GM18861 (cell line): Measurements from ENCODE around the gene RYR1.
"Not testable (repeated sequence)": the region's sequence is repeated elsewhere in the genome, so short reads cannot be mapped to it uniquely, and the experiment has no call there.

Source experiments
- ATAC-seq: cut with Tn5 transposase; IDR thresholded peaks from one replicate; pipeline ENCODE4 v1.9.1; 2021; ENCODE audit not compliant: unreplicated experiment

Gene RYR1

DNA sequence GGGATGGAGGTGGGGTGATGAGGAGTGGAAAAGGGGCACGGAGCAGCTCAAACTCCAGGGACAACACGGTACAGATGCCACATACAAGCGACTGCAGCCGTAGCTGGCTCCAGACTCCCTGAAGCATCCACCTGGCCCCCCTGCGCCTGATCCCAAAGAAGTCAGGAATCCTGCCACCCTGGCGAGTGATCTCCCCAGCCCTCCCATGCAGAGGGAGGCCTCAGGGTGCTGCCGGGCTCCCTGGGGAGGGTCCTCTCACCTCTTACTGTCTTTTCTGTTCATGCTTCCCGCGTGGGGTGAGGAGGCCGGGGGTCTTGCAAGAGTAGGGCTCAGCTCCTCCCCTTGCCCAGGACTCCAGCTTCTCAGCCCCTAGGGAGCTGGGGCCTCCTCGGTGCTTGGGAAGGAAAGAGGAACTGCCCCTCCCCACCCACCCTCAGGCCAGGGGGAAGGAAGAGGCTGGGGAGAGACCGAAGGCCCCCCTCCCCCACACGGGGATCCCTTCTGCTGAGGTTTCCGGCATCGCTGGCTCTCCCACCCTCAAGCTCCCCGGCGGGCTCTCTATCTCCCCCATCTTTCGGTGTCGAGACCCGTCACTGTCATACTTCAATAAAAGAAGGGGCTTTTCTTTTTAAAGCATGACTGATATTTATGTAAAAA lies 7.6 kb upstream of the RYR1 start, which contains the start of gene RASGRP4:
RASGRP4 (minus strand) TSS at position 410 of the 657 bp plus-strand sequence; CDS start at position 282, 128 bp downstream.
- ATAC-seq: no peak

GRCh38 chr19:38427035-38427677 lies 6.3 kb upstream of the RYR1 start:
- not testable (repeated sequence) for ATAC-seq

DNA sequence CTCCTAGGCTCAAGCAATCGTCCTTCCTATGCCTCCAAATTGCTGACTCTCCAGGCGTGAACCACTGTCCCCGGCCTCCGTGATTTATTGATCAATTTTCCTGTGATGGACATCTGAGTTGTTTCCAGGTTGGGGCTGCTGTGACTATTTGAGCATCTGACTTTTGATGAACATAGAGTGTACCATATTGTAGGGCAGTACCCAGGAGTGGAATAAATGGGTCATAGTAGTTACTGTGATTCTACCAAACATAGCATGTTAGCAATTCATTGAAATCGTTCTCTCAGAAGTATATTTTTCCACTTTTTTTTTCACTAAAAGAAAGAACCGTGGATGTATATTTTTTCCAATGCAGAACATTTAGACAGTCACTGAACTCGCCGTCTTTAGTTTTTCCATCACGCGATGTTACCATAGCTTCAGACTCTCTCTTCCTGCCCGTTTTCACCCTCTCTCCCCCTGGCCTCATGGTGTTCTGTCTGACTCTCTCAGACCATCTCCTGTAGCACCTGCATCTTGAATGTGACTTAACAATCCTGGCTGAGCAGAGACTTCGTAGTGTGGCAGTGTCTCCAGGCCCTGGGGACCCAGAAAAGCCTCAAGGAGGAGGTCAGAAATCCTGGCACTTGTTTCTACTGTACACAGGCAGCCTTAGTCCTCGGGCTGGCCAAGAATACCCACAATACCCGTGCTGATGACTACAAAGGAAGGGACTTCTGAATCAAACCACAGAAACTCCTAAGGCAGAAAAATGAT lies 4.3 kb upstream of the RYR1 start:
- ATAC-seq: no peak

DNA sequence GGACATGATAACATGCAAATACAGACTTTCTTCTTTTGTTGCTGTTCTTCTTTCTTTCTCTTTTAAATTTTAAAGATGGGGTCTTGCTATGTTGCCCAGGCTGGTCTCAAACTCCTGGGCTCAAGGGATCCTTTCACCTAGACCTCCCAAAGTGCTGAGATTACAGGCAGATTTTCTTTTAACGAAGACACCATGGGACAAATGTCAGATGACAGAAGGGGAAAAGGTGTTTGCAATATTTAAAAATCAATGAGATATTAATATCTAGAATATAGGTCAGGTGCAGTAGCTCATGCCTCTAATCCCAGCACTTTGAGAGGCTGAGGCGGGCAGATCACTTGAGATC lies 3.7 kb upstream of the RYR1 start:
- ATAC-seq: no peak

DNA sequence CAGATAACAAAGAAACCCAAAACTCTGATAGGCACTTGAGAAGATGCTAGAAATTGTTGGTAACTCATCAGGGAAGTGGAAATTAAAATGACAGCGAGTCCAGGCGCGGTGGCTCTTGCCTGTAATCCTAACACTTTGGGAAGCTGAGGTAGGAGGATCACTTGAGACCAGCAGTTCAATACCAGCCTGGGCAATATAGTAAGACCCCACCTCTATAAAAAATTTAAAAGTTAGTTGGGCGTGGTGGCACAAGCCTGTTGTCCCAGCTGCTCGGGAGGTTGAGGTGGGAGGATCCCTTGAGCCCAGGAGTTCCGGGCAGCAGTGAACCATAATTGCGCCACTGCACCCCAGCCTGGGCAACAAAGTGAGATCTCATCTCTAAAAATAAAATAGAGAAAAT lies 2.6 kb upstream of the RYR1 start:
- no peak for ATAC-seq

- ATAC-seq: no peak
Measured at GRCh38 chr19:38434549-38435051, 1.1 kb downstream of the RYR1 start.

DNA sequence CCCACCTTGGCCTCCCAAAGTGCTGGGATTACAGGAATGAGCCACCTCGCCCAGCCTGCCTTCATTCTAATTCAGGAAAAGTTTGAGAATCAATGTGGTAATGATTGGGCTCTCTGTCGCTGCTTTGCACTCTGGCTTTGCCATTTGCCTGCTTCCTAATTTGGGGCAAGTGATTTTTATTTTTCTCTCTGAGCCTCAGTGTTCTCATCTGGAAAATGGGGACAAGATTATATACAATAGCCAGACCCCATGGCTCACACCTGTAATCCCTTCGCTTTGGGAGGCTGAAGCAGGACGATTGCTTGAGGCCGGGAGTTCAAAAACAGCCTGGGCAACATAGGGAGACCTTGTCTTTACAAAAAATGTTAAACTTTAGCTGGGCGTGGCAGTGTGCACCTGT lies 3.8 kb downstream of the RYR1 start:
- no peak for ATAC-seq

DNA sequence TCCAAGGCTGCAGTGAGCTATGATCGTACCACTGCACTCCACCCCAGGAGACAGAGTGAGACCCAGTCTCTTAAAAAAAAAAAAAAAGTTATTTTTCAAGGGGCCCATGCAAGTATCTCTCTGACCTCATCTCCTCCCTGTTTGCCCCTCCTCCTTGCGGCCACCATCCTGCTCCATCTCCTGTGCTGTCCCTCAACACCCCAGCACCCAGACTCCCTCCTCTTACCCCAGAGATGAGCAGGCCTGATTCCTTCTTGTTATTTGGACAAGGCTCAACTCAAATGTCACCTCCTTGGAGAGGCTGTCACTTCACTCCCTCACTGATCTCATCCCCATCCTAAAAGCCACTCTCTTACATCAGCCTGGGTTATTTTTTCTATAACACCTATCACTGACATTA lies 4.4 kb downstream of the RYR1 start:
- ATAC-seq: no peak

DNA sequence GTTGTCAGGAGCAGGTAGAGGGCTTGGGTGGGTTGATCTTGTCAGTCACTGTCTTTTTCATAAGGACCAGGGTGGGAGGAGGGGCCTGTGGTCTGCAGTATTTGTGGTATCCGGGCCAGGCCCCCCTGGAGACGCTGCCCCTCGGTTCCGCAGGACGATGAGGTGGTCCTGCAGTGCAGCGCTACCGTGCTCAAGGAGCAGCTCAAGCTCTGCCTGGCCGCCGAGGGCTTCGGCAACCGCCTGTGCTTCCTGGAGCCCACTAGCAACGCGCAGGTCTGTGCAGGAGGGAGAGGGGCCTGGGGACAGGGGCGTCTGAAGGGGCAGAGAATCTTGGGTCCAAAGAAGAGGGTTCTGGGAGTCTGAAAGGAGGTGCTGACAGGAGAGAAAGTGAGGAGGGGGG lies 7.1 kb downstream of the RYR1 start:
- ATAC-seq: no peak

DNA sequence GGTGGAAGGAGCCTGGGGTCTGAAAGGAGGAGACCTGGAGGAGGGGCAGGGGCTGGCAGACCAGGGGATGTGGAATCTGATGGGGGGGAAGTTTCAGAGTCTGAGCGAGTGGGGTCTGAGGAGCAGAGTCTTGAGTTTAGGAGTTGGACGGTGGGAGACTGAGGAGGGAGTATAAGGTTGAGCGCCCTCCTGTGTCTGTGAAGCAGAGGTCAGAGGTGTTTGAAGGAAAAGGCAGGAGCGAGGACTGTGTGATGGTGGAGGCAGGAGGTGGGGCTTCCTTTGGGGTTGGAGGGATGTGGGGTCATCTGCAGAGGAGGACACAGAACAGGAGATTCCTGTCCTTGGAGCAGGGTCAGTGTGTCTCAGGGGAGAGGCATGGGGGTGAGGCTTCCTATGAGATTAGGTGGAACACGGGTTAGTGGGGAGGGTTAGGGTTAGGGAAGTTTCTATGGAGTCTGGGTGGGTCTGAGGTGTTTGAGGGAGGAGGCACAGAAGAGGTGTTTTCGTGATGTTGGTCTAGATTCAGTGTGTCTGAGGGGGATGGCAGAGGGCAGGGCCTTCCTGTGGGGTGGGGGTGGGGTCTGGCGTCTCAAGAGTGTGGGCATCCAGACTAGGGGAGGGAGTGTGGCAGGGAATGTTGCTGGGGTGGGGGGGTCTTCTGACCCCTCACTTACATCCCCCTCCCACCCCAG lies 8.3 kb downstream of the RYR1 start:
- no peak for ATAC-seq

DNA sequence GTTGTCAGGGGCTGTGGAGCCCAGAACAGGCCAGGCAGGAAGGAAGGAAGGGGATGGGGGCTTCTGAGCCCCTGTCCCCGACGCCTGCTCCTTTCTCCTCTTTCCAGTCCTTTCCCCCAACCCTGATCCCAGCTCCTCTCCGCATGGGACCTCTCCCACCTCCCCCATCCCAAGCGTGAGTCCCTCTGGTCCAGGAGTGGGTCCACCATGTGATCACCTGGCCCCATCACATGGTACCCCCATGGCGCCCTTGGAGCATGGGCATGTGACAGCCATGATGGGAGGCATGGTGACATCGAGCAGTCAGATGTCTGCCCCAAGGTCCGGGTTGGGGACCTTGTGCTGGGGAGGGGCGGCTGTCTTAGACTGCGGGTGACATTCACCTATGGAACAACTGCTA lies 9.2 kb downstream of the RYR1 start:
- ATAC-seq: no peak

DNA sequence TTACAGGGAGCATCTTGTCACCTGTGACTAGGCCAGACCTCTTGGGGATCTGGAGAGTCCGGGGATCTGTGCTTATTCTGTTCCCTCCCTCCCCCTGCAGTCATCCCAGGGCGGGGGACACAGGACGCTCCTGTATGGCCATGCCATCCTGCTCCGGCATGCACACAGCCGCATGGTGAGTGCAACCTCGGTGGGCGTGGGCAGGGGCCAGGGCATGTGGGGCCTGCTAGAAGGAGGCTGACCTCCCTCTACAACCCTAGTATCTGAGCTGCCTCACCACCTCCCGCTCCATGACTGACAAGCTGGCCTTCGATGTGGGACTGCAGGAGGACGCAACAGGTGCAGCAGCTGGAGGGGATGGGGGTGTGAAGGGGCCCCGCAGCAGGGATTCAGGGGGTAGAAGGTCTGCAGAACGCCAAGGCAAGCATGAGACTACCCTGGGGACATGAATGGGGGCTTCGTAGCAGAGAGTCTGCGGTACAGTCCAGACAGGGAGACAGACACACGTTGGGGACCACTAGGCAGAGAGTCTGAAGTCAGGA lies 10.0 kb downstream of the RYR1 start:
- no peak for ATAC-seq

- ATAC-seq: no peak
Measured at GRCh38 chr19:38444026-38444425, 10.5 kb downstream of the RYR1 start.

DNA sequence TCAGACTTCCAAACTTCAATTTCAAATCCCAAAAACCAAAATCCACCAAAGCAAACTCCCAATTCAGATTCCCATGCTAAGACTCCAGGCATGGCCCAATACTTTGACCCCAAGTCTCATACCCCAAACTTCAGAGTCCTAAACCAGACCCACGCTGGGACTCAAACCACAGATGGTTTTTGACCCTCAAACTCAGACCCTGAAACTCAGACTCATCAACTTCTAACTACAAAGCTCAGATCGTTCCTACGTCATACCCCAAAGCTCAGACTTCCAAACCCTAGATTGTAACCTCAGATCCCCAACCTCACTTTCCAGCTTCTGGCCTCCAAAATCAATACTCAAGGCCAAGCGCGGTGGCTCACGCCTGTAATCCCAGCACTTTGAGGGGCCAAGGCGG lies 11.9 kb downstream of the RYR1 start:
- no peak for ATAC-seq

- no peak for ATAC-seq
Measured at GRCh38 chr19:38448225-38448624, 14.7 kb downstream of the RYR1 start.

DNA sequence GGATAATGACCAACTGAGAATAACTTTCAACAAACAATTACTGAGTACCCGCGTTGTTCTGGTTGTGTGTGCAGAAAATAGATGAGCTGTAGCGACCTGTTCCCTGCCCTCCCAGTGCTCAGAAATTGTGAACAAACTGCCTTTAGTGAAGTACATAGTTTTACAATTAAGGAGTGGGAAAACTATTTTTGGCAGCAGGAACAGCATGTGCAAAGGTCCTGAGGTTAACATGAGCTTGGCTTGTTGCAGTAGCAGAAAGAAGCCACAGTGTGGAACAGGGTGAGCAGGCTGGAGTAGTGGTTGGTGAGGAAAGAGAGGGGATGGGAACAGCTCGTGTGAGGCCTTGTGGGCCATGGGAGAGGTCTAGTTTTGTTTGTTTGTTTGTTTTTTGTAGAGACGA lies 16.0 kb downstream of the RYR1 start:
- no peak for ATAC-seq

DNA sequence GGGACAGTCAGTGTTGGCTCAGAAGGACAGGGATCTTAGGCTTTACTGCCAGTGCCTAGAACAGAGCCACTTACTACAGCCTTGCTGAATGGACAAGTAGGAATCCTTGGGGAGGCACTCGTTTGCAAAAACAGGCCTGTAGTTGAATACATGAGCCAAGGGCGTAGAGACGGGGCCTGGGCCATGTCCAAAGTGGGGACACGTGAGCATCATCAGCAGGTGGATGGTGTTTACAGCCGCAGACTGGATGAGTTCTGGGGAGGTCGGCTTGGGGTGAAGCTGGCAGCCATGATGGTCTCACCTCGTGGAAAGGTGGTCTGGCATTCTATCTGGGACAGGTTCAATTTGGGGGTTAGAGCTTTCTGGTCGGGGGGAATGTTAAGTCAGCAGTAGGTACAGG lies 17.5 kb downstream of the RYR1 start:
- ATAC-seq: no peak

GRCh38 chr19:38451629-38452028 lies 18.1 kb downstream of the RYR1 start:
- ATAC-seq: no peak

- no peak for ATAC-seq
Measured at GRCh38 chr19:38452430-38453366, 19.2 kb downstream of the RYR1 start.

DNA sequence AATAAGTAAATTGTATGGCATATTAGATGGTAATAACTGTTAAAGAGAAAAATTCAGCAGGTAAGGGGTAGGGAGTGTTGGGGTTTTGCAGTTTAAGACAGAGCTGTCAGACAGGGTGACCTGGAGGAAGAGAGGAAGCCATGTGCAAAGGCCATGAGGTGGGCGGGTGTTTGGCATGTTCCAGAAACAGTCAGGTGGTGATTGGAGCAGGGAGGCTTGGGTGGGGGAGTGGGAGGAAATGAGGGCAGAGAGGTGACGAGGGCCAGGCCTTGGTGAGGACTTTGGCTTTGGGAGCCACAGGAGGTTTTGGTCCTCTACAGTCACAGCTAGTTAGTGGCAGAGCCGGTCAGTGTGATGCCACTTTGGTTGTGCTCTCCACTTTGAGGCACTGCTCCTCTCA lies 20.1 kb downstream of the RYR1 start:
- no peak for ATAC-seq
